Breast epithelium (tissue), 3 donors: ENCODE results near the gene CACNA2D2.

Experiments
- CTCF ChIP-seq, 3 donors: fragments of 450-650 bp; IDR thresholded peaks; one replicate each; pipeline ENCODE4 v1.5.1; 2016 to 2017; ENCODE audit warnings: antibody characterized with exemption in 3 of 3, mild to moderate bottlenecking in 3 of 3, moderate library complexity in 3 of 3
- POLR2A ChIP-seq: fragments of 450-650 bp; IDR thresholded peaks from one replicate; pipeline ENCODE4 v1.6.1; 2016; ENCODE audit warnings: antibody characterized with exemption, mild to moderate bottlenecking, moderate library complexity

GRCh38 chr3:50525191-50525910 is 21.9 kb upstream of the CACNA2D2 start:
- TF ChIP-seq CTCF (IDR thresholded peaks at IDR 0.05), result no peak
- TF ChIP-seq POLR2A, result no peak
